BJ (cell line): ENCODE measurements around the gene RIT2. TPM values are rescaled to one million over a fixed set of nuclear protein-coding genes. Genes with fewer than 3 reads are reported as not detected.

Experiments used
- CTCF ChIA-PET: fragments of 350-600 bp; formaldehyde crosslinking; extraction: SDS; loops from one replicate; lab custom pipeline; 2021; ENCODE audit warnings: antibody characterized with exemption, inconsistent platforms; lab: Yijun Ruan, JAX
- POLR2A ChIA-PET: fragments of 300-600 bp; sonication (Branson Sonifier 250); formaldehyde crosslinking; extraction: SDS; loops from one replicate; lab custom pipeline; 2021; ENCODE audit warnings: antibody characterized with exemption; lab: Charles Lee
- DNase-seq: peaks from one replicate; pipeline ENCODE4 v3.0.0-alpha.2; 2011; ENCODE audit warnings: low read depth
- H3K27me3 ChIP-seq: 2 replicates; pipeline ENCODE4 v1.6.0; 2011; ENCODE audit warnings: low read length; ENCODE audit not compliant: control insufficient read depth, insufficient read depth
- H3K36me3 ChIP-seq: 2 replicates; pipeline ENCODE4 v1.5.1; 2011; ENCODE audit warnings: low read length; ENCODE audit not compliant: control insufficient read depth, insufficient read depth
- H3K4me3 ChIP-seq: 2 replicates; pipeline ENCODE4 v1.5.1; 2011; ENCODE audit warnings: low read depth, mild to moderate bottlenecking, control low read depth, low read length
- CTCF ChIP-seq: IDR thresholded peaks from 2 replicates; pipeline ENCODE4 v1.5.1; 2011; ENCODE audit warnings: low read depth, mild to moderate bottlenecking, control low read depth, inconsistent platforms, low read length, moderate library complexity; ENCODE audit not compliant: insufficient read depth
- polyA plus RNA-seq: library from polyadenylated mRNA; depleted of rRNA; stranded (reverse); fragments of >200 nt; gene quantifications from 2 replicates; pipeline ENCODE4 v1.2.3, GENCODE V29; 2011

RIT2 gene
- polyA plus RNA-seq, 1 experiment: not detected

- no peak for DNase-seq
- H3K27me3 ChIP-seq: no peaks in the 10 kb centered on the region
- ChIA-PET POLR2A (no interaction called here), CTCF (no interaction called here)
- H3K36me3 ChIP-seq: no peaks in the 10 kb centered on the region
- H3K4me3 ChIP-seq: no peak overlapping the region
- no peak for TF ChIP-seq CTCF
These were observed 22.9 kb downstream of the RIT2 start for GRCh38 chr18:43092539-43092938.

- no peak for DNase-seq
- H3K36me3 ChIP-seq: no peaks in the 10 kb centered on the region
- ChIA-PET CTCF (no interaction called here), POLR2A (no interaction called here)
- no peak for TF ChIP-seq CTCF
- no peaks in the 10 kb centered on the region for H3K27me3 ChIP-seq
- no peak overlapping the region for H3K4me3 ChIP-seq
These were observed 34.1 kb downstream of the RIT2 start for GRCh38 chr18:43081396-43081795.

GRCh38 chr18:43080671-43081070, 34.8 kb downstream of the RIT2 start:
- DNase-seq: no peak
- Histone ChIP-seq H3K4me3 (no peak overlapping the region), H3K27me3 (no peaks in the 10 kb centered on the region), H3K36me3 (no peaks in the 10 kb centered on the region)
- ChIA-PET CTCF (no interaction called here), POLR2A (no interaction called here)
- TF ChIP-seq CTCF: no peak

GRCh38 chr18:43079422-43079821, 36.1 kb downstream of the RIT2 start:
- DNase-seq: no peak
- TF ChIP-seq CTCF: no peak
- Histone ChIP-seq H3K36me3 (no peaks in the 10 kb centered on the region), H3K4me3 (no peak overlapping the region), H3K27me3 (no peaks in the 10 kb centered on the region)
- CTCF ChIA-PET: no interaction called here
- POLR2A ChIA-PET: no interaction called here

GRCh38 chr18:43078478-43079092, 36.9 kb downstream of the RIT2 start:
- POLR2A ChIA-PET: no interaction called here
- no peak for TF ChIP-seq CTCF
- no peaks in the 10 kb centered on the region for H3K36me3 ChIP-seq
- H3K27me3 ChIP-seq: no peaks in the 10 kb centered on the region
- CTCF ChIA-PET: no interaction called here
- DNase-seq: no peak
- H3K4me3 ChIP-seq: no peak overlapping the region
